8988T (cell line): ENCODE data around the gene CHPF.

Experiments used
- DNase-seq: peaks from one replicate; pipeline ENCODE4 v3.0.0; 2011

CHPF gene

GRCh38 chr2:219493086-219493485, 50.5 kb downstream of the CHPF start:
- no peak for DNase-seq

- DNase-seq: no peak
Measured at GRCh38 chr2:219492575-219492974, 51.0 kb downstream of the CHPF start.

GRCh38 chr2:219491278-219491963, 52.2 kb downstream of the CHPF start:
- no peak for DNase-seq

- no peak for DNase-seq
Measured at GRCh38 chr2:219490600-219491130, 52.9 kb downstream of the CHPF start.

GRCh38 chr2:219490186-219490585, 53.4 kb downstream of the CHPF start:
- no peak for DNase-seq

GRCh38 chr2:219489315-219489714, 54.3 kb downstream of the CHPF start:
- DNase-seq: no peak
